Retina (tissue), 1 donor: ENCODE measurements around the gene PHYHD1.
A peak's percentile ranks its signal among the peaks of the same experiment; 100 is the strongest.
"Not testable (repeated sequence)": the region's sequence is repeated elsewhere in the genome, so short reads cannot be mapped to it uniquely, and the experiment has no call there.

ENCODE experiments used
- DNase-seq: peaks from one replicate; pipeline ENCODE4 v3.0.0-alpha.2; 2016

Gene PHYHD1

DNA sequence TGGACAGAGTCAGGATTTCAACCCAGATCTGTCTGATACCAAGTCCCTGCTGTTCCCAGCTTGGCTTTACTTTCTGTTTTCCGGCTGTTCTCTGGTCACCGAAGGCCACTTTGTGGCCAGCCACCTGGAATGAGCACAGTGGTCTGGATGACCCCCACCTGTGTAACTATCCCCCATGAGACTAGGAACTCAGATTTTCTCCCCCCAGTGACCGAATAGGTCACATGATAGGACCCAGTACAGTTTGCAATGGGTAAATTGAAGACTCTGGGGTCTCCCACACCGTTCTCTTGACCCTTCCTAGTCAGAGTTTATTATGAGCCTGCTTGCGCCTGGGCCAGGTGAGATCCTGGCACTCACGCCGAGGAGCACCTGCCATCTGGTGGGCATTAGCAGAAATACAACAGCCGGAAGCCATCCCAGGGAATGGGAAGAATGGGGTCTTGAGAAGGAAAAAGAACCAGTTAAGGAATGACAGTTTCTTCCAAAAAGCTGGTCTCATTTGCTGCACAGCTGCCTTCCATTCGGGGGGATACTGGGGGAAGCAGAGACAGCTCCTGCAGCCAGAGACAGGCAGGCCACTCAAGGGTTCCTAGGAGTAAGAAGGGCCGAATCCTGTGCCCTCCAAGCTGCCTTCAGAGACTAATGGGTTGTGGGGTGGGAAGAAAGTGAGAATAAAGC lies 7.1 kb downstream of the PHYHD1 start:
- peak; percentile 68 for DNase-seq

DNA sequence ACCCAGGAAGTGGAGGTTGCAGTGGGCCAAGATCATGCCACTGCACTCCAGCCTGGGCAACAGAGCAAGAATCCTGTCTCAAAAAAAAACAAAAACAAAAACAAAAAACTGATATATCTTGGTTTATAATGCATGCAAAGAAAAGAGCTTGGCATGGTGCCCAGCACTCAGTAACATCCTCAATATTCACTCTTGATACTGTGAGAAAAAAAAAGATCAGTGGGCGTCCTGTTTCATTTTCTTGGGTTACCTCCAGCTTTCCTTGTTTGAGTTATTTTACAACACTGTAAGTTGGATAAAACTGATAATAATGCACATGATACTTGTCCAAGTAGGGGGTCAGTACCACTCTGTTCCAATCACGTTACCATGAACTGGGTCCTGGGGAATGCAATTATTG lies 7.8 kb downstream of the PHYHD1 start:
- no peak for DNase-seq

DNA sequence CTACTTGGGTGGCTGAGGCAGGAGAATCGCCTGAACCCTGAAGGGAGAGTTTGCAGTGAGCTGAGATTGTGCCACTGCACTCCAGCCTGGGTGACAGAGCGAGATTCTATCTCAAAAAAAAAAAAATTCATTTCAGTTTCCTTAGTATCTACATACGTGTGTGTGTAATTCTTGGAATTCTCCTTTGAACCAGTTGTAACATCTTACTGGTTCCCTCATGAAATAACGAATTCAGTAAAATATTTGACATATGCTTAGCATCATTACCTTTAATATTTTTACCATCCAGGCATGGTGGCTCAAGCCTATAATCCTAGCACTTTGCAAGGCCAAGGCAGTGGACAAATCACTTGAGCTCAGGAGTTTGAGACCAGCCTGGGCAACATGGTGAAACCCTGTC lies 8.8 kb downstream of the PHYHD1 start:
- no peak for DNase-seq

DNA sequence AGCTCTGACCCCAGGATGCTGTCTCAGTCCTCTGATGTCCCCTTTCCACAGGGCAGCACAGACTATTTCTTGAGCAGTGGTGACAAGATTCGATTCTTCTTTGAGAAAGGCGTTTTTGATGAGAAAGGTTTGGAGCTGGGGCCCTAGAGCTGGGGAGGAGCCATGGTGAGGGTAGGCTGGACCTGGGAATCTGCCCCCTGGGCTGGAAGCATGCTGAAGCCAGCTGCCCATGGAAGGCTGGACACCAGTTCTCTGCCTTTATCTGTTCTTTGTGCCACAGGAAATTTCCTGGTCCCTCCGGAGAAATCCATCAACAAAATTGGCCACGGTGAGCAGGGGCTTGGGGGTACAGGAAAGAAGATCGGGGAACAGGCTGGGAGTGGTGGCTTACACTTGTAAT lies 12.9 kb downstream of the PHYHD1 start:
- DNase-seq: no peak

DNA sequence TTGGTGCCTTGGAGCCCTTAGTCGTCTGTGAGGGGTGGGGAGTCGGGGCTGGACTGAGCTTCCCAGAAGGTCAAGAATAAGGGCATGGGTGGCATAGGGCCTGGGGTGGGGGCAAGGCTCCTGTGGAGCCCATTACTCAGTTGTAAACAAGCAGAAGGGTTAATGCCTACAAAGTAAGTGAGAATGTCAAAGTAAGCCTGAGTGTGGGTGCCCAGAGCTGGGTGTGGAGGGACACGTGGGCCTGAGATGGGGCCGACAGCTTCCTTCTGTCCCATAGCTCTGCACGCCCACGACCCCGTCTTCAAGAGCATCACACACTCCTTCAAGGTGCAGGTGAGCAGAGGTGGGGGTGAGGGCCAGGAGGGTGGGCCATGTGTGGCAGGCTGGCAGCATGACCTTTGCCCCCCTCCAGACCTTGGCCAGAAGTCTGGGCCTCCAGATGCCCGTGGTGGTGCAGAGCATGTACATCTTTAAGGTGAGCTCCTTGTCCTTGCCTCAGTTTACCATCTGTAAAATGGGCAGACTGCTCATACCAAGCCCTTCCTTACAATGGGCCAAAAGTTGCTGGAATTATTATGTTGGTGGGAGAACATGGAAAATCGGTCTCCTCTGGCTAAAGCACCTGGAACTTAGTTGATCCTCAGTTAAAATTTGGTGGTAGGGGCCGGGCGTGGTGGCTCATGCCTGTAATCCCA lies 15.5 kb downstream of the PHYHD1 start:
- DNase-seq: no peak

DNA sequence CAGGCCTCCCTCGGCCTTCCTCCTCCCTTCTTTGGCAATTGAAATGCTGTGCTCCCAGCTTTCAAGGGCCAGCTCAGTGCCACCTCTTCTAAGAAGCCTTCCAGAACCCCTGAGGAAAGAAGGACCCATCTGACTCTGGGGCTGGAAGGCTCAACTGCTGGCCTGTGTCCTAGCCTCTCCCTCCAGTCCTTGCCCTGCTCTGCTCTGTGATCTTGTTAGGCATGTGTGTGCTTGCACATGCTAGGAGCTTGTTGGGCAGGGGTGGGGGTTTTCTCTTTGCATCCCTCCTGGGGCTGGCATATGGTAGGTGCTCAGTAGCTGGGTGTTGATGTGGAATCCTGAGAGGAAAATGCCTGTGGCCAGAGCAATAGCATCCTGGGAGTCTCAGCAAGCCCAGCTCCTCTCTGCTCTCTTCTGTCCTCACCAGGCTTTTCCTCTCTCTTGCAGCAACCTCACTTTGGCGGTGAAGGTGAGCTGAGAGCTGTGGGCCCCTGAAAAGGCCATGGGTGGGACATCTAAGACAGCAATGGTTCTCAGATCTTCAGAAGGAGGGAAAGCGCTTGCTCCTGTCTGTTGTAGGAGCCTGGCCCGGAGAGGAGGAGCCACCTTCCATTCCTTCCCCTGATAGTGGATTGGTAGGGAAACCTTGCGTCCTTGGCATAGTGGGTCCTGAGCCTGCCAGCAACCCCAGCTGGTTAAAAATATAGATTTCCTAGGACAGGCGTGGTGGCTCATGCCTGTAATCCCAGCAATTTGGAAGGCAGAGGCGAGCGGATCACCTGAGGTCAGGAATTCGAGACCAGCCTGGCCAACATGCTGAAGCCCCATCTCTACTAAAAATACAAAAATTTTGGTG lies 16.8 kb downstream of the PHYHD1 start:
- DNase-seq: no peak

DNA sequence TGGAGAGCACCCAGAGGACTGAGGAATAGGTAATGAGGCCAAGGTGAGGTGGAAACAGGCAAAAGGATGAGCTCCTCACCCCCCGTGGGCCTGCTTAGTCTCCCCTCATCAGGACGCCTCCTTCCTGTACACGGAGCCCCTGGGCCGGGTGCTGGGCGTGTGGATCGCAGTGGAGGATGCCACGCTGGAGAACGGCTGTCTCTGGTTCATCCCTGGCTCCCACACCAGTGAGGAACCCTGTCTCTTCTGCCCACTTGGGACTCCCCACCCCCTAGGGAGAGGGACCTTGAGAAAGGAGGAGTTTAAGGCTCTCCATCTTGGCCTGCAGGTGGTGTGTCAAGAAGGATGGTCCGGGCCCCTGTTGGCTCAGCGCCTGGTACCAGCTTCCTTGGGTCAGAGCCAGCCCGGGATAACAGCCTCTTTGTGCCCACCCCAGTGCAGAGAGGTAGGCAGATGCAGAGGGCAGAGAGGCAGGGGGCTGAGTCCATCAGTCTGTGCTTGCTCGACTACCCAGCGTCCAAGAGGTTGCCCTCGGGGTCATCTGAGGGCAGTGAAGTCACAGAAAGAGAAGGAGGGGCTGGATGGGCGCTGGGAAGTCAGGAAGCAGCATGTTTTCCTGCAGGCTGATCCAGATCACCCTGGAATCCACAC lies 19.6 kb downstream of the PHYHD1 start:
- no peak for DNase-seq

DNA sequence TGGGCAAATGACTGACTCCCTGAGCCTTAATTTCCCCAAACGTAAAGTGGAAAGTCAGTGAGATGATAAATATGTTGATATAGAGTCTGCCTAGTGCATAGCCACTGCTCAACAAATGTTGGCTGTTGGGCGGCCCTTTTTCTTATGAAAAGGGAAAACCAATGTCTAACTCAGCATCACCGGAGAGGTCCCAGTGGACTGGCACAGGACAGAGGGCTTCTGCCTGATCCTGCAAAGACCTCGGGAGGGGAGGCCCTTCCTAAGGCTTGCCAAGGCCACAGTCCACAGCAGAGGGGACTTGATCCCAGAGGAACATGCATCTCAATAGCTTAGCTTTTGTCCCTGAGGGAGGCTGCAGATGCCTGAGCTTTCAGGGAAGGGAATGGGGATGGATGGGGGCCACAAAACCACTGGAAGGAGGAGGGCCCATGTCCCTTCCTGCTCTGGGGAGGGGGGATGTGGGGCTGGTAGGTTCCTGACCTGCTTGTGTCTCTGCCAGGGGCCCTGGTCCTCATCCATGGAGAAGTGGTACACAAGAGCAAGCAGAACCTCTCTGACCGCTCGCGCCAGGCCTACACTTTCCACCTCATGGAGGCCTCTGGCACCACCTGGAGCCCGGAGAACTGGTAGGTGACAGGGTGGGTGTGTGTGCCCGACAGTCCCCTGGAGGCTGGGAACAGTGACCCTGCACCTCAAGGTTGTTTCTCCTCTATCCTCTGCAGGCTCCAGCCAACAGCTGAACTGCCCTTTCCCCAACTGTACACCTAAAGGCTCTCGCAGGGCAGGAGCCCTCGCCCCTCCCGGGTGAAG lies 20.4 kb downstream of the PHYHD1 start:
- no peak for DNase-seq

DNA sequence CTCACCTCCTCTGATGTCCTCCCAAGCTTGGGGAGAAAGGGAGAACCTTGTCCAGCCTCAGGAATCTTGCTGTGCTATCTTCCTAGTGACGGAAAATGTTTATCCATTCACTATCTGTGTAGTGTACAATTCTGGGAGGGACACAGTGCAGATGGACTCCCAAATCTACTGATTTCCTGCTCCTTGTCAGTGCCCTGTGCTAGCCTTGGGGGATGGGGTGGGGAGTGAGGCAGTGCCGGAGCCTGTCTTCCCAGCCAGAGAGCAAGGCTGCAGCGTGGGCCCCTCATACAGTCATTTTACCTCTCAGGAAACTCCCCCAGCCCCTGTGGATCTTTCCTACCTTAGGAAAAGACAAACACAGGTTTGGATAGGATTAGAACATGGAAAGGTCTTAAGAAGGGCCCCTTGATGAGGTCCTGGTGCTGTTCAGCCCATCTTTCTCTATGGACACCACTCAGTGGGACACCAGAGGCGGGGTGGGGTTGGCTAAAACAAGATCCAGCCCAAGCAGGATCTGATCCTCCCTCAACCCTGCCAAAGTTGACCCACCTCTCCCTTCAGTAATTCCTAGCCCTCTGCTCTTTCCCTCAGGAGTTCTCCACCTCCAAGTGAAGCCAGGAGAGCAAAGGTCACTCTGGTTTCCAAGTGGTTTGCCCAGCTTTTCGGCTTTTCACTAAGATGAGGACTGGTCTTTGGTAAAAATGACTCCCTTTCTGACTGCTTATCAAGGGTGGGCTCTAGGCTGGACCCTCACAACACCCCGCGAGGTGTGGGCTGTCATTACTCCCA lies 23.2 kb downstream of the PHYHD1 start:
- no peak for DNase-seq

DNA sequence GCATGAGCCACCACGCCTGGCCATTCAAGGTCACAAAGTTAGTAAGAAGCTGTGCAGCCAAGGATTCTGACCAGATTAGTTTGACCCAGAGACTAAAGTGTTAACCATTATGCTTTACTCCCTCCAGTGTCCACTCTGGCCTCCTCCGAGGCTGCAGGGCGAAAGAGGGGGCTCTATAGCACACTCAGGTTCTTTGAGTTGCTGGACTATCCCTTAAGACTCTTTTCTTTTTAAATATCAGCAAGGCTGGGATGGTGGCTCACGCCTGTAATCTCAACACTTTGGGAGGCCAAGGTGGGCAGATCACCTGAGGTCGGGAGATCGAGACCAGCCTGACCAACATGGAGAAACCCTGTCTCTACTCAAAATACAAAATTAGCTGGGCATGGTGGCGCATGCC lies 24.2 kb downstream of the PHYHD1 start:
- DNase-seq: not testable (repeated sequence)

DNA sequence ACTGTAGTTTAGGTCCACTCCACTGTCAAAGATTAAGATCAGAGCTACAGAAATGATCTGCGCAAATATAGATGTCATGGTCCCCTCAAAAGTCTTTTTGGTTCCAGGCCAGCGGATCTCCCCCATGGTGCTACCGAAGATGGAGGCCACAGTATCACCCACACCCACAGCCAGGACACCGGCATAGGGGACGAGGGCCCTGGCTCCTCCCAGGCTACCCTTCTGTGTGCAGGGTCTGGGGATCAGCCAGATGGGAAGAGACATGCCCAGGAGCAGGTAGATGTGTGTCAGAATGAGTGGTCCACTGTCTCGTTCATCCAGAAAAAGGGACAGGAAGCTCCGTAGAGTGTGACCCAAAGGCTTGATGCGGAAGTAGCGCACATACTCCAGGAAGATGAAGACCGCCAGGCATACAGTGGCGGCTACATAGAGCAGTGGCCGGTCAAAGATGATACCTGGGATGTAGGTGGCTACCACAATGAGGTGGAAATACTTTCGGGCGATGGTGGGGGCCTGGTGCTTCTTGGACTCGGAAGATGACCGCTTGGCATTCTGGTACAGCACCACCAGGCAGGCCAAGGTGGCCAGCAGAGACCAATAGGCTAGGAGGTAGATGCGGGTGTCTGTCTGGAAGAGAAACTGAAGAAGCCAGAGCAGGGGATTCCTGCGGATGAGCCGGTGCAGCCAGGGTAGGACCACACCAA lies 25.2 kb downstream of the PHYHD1 start:
- no peak for DNase-seq

DNA sequence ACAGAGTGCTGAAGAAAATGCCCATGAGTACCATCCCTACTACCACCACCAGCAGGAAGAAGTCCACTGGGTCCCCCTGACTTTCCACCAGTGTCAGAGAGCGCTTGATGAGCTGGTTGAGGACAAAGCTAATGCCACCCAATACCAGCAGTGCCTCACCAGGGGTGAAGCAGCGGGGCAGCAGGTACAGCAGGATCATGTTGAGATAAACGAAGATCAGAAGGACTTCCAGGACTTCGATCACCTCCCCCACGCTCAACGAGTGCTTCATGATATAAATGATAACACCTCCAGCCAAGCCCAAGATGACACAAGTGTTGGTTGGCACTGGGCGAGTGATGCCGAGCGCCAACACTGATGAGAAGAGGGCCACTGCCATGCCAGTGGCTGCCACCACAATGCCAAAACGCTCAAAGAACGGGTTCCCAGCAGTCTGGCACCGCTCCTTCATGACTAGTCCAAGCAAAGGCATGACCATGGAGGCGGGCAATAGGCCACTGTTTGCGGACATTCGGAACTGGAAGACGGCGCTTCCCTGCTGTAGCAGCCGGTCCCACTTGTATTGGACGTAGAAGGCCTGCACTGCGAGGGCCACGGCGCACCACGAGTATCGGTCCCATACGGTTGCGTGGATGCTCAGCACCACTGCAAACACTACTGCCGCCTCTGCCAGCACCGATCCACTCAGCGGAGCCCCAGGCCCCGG lies 25.9 kb downstream of the PHYHD1 start:
- no peak for DNase-seq

DNA sequence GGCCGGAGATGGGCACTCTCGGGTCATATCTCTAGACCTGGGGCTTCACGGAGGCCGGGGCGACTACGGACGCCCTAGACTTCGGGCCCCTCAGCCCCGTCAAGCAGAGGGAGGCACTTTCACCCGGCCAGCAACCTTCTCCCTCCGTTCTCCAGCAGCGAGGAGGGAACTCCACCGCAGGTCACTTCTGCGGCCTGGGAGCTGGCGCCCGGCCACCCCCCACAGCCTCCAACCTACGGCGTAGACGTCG lies 26.4 kb downstream of the PHYHD1 start:
- DNase-seq: no peak

DNA sequence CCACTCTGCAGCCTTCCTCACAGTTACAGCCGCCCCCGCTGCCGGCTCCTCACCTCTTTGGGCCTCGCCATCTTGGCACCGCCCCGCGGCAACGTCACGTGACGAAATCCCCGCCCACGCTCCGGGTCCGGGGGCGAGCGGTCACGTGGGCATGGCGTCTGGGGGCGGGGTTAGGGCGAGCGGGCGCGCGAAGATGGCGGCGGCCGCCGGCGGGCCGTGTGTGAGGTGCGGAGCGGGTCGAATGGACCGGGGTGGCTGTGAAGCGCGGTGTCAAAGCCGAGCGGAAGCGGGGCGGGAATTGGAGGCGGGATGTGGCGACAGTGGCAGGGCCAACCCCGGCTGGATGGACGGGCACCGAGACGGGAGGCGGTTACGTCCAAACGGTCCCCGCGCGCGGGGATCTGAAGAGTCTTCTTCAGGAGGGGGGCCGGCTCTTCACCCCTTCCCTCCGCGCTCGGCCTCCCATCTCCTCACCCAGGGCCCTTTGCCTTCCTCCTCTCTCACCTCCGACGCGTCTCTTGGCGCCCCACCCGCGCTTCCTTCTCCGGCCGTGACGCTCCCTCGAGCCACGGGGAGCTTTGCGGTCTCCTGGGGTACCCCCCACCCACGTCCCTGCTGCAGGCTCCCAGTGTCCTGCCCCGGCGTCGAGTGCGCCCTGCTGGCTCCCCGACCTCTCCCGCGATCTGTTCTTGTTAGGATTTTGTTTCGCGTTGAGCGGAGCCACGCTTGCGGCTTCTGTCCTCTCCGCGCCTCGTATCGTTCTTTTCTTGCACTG lies 26.9 kb downstream of the PHYHD1 start, which contains the start of the genes DOLK and NUP188:
DOLK (minus strand) TSS at position 77 of the 775 bp plus-strand sequence. CDS start 300 bp downstream, outside the sequence.
NUP188 (plus strand) TSS at position 173 of the 775 bp plus-strand sequence; CDS start at position 194, 21 bp downstream.
- DNase-seq: peak; percentile 97

DNA sequence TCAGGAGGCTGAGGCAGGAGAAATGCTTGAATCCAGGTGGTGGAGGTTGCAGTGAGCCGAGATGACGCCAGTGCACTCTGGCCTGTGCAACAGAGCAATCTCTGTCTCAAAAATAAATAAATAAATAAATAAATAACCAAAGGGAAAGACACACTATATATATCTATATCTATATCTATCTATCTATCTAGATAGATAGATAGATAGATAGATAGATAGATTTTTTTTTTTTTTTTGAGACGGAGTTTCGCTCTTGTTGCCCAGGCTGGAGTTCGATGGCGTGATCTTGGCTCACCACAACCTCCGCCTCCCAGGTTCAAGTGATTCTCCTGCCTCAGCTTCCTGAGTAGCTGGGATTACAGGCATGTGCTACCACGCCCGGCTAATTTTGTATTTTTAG lies 40.6 kb downstream of the PHYHD1 start:
- not testable (repeated sequence) for DNase-seq

DNA sequence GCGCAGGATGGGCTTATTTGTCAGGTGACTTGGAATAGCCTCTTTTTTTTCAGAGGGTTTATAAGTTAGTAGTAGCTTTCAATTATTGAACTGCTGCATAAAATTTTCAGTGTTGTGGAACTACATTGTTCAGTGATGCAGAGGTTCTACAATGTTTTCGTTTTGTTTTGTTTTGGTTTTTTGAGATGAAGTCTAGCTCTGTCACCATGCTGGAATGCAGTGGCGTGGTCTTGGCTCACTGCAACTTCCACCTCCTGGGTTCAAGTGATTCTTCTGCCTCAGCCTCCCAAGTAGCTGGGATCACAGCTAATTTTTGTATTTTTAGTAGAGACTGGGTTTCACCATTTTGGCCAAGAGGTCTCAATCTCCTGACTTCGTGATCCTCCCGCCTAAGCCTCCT lies 48.7 kb downstream of the PHYHD1 start:
- no peak for DNase-seq

DNA sequence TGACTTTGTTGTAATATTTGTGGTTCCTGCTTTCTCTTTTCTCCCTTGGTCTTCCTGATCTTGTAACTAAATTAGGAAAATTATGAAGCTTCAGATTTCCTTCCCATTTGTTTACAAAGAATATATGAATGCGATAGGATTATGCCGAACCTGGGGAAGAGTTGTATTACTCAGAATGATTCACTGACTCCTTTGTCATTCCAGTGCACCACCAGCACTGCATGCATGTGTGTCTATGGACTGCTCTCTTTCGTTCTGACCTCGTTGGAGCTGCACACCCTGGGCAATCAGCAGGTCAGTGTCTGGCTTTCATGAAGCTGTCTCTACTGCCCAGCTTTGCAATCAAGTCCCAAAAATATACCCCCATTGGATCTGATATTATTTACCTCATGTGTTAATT lies 52.2 kb downstream of the PHYHD1 start:
- DNase-seq: no peak

DNA sequence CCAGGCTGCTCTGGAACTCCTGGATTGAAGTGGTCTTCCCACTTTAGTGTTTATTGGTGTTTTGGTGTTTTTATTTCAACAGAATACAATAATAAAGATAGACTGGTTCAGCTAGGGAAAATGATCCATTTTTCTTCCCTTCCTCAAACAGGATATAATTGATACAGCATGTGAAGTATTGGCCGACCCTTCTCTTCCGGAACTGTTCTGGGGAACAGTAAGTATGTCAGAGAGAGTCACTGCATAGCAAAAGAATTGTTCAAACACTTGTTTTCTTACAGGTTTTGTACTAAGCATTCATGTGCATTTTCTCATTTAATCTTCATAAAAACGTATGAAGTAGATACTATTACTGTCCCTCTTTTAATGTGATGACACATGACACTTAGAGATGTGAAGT lies 58.3 kb downstream of the PHYHD1 start:
- no peak for DNase-seq

DNA sequence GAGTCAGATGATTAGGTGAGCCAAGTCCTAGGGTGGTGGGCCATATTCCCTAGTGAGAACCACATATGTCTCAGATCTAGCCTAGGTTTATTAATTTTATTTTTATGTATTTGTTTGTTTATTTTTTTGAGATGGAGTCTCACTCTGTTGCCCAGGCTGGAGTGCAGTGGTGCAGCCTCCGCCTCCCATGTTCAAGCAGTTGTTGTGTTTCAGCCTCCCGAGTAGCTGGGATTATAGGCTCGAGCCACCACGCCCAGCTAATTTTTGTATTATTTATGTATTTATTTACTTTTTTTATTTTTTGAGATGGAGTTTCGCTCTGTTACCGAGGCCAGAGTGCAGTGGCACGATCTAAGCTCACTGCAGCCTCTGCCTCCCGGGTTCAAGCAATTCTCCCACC lies 62.8 kb downstream of the PHYHD1 start:
- no peak for DNase-seq
